A549 treated with AZD2906 at 1 μM for 4 hours (cell line): ENCODE results near the gene TOMM34. TPM values are rescaled to one million over a fixed set of nuclear protein-coding genes. Genes with fewer than 3 reads are reported as not detected.

Experiments used
- total RNA-seq: library from RNA; stranded (reverse); fragments of 200-300 nt; extraction: Qiagen RNA extraction; gene quantifications from 5 replicates; pipeline ENCODE4 v1.2.3, GENCODE V29; 2022

Gene TOMM34
- total RNA-seq, result 38.6 to 44.3 TPM (median 41.2 TPM) in 5 replicates

GRCh38 chr20:44960103-44960852, at the start of gene TOMM34:
TSS of gene TOMM34 (minus strand) at chr20:44960397. CDS start at chr20:44960333, 64 bp downstream.

GRCh38 chr20:44966030-44966961, 6.1 kb upstream of the TOMM34 start, which contains the start of gene STK4:
TSS of gene STK4 (plus strand) at chr20:44966512. CDS start at chr20:44966569, 57 bp downstream.

GRCh38 chr20:44909872-44910689, 50.1 kb downstream of the TOMM34 start, which contains the start of gene PABPC1L:
TSS of gene PABPC1L (plus strand) at chr20:44910060. CDS start at chr20:44910144, 84 bp downstream.

Other genes with a start within 250 kb of the TOMM34 start
- 30.3 to 44.0 TPM (median 31.4 TPM) in 5 replicates for gene CCN5, start 245.0 kb downstream of the TOMM34 start, total RNA-seq
- 0.23 to 0.71 TPM (median 0.53 TPM) in 5 replicates for gene KCNK15, start 214.5 kb downstream of the TOMM34 start, total RNA-seq
- 1.6 to 2.0 TPM (median 1.8 TPM) in 5 replicates for gene RIMS4, start 149.9 kb downstream of the TOMM34 start, total RNA-seq
- 183 to 210 TPM (median 187 TPM) in 5 replicates for gene YWHAB, start 74.7 kb downstream of the TOMM34 start, total RNA-seq
- 8.7 to 18.7 TPM (median 15.3 TPM) in 5 replicates for gene PABPC1L, start 50.3 kb downstream of the TOMM34 start, total RNA-seq
- 11.4 to 14.1 TPM (median 12.0 TPM) in 5 replicates for gene STK4, start 6.1 kb upstream of the TOMM34 start, total RNA-seq
- gene KCNS1, start 140.7 kb upstream of the TOMM34 start, total RNA-seq, result not detected in 5 replicates
- 0.08 TPM in 1 of 5 replicates, not detected in the others for gene WFDC5, start 154.8 kb upstream of the TOMM34 start, total RNA-seq
- not detected in 5 replicates for gene WFDC12, start 164.1 kb upstream of the TOMM34 start, total RNA-seq
- 2.6 to 5.1 TPM (median 3.0 TPM) in 5 replicates for gene PI3, start 214.5 kb upstream of the TOMM34 start, total RNA-seq
- not detected in 5 replicates for gene SEMG1, start 246.6 kb upstream of the TOMM34 start, total RNA-seq